ENCODE results near the gene CEP41.

Gene CEP41

GRCh38 chr7:130440527-130441365, at the start of gene CEP41:
Gene CEP41, minus strand, starts transcription at chr7:130441016. Its CDS starts 50 bp downstream, at chr7:130440966.
- DNase-seq (ENCODE audit: low read depth in 2 of 3, low spot score in 1 of 3): peak; percentile 92 to 95 (median 94)

GRCh38 chr7:130490311-130490791, 49.5 kb upstream of the CEP41 start:
- DNase-seq (ENCODE audit: low read depth in 2 of 3, low spot score in 1 of 3): no peak

GRCh38 chr7:130489140-130489983, 48.5 kb upstream of the CEP41 start:
- no peak for DNase-seq (ENCODE audit: low read depth in 2 of 3, low spot score in 1 of 3)

GRCh38 chr7:130488392-130489139, 47.8 kb upstream of the CEP41 start:
- no peak for DNase-seq (ENCODE audit: low read depth in 2 of 3, low spot score in 1 of 3)

- no peak for DNase-seq (ENCODE audit: low read depth in 2 of 3, low spot score in 1 of 3)
These were observed 46.2 kb upstream of the CEP41 start for GRCh38 chr7:130486954-130487436.

GRCh38 chr7:130486114-130486953, 45.5 kb upstream of the CEP41 start:
- peak in 2 of 3 donors; percentile 43 to 45 for DNase-seq (ENCODE audit: low read depth in 2 of 3, low spot score in 1 of 3)

- no peak for DNase-seq (ENCODE audit: low read depth in 2 of 3, low spot score in 1 of 3)
These were observed 44.9 kb upstream of the CEP41 start for GRCh38 chr7:130485734-130486113.

GRCh38 chr7:130483031-130483430, 42.2 kb upstream of the CEP41 start:
- no peak for DNase-seq (ENCODE audit: low read depth in 2 of 3, low spot score in 1 of 3)

GRCh38 chr7:130481898-130482297, 41.1 kb upstream of the CEP41 start:
- no peak for DNase-seq (ENCODE audit: low read depth in 2 of 3, low spot score in 1 of 3)

GRCh38 chr7:130479716-130480400, 39.0 kb upstream of the CEP41 start:
- DNase-seq (ENCODE audit: low read depth in 2 of 3, low spot score in 1 of 3): no peak

- DNase-seq (ENCODE audit: low read depth in 2 of 3, low spot score in 1 of 3): no peak
These were observed 38.2 kb upstream of the CEP41 start for GRCh38 chr7:130478991-130479390.

- no peak for DNase-seq (ENCODE audit: low read depth in 2 of 3, low spot score in 1 of 3)
These were observed 35.7 kb upstream of the CEP41 start for GRCh38 chr7:130476297-130477150.

GRCh38 chr7:130475776-130476175, 35.0 kb upstream of the CEP41 start:
- no peak for DNase-seq (ENCODE audit: low read depth in 2 of 3, low spot score in 1 of 3)

GRCh38 chr7:130473876-130474275, 33.1 kb upstream of the CEP41 start:
- DNase-seq (ENCODE audit: low read depth in 2 of 3, low spot score in 1 of 3): no peak

- DNase-seq (ENCODE audit: low read depth in 2 of 3, low spot score in 1 of 3): no peak
These were observed 32.5 kb upstream of the CEP41 start for GRCh38 chr7:130473289-130473688.

- no peak for DNase-seq (ENCODE audit: low read depth in 2 of 3, low spot score in 1 of 3)
These were observed 31.2 kb upstream of the CEP41 start for GRCh38 chr7:130471974-130472373.

- DNase-seq (ENCODE audit: low read depth in 2 of 3, low spot score in 1 of 3): no peak
These were observed 27.8 kb upstream of the CEP41 start for GRCh38 chr7:130468612-130469011.

GRCh38 chr7:130463553-130464434, 23.0 kb upstream of the CEP41 start:
- DNase-seq (ENCODE audit: low read depth in 2 of 3, low spot score in 1 of 3): no peak
